GM21717 (cell line): Measurements from ENCODE around the gene RGL3.
"Not testable (repeated sequence)": the region's sequence is repeated elsewhere in the genome, so short reads cannot be mapped to it uniquely, and the experiment has no call there.

Experiments used
- ATAC-seq: cut with Tn5 transposase; IDR thresholded peaks from one replicate; pipeline ENCODE4 v1.9.1; 2021; ENCODE audit warnings: mild to moderate bottlenecking, moderate library complexity; ENCODE audit not compliant: unreplicated experiment

Gene RGL3

DNA sequence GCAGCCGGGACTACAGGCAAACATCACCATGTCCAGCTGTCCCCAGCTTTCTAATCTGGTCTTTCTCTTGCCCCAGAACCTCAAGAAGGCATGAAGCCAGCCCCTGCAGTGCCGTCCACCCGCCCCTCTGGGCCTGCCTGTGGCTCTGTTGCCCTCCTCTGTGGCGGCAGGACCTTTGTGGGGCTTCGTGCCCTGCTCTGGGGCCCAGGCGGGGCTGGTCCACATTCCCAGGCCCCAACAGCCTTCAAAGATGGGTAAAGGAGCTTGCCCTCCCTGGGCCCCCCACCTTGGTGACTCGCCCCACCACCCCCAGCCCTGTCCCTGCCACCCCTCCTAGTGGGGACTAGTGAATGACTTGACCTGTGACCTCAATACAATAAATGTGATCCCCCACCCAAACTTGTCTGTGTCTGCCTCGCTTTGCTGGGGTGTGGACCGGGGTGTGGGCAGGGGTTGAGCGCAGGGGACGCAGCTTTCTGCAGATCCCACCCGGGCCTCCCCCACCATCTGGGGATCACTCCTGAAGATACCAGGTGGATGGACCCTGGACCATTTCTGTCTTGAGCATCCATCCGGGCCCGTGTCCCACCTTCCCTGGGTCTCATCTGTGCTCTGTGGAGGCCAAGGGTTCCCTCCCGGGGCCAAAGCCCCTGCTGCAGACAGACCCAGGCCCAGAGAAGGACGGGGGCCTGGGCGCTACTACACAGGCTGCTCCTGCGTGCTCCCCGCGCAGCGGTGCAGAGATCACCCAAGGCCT lies 31.6 kb upstream of the RGL3 start:
- ATAC-seq: no peak

DNA sequence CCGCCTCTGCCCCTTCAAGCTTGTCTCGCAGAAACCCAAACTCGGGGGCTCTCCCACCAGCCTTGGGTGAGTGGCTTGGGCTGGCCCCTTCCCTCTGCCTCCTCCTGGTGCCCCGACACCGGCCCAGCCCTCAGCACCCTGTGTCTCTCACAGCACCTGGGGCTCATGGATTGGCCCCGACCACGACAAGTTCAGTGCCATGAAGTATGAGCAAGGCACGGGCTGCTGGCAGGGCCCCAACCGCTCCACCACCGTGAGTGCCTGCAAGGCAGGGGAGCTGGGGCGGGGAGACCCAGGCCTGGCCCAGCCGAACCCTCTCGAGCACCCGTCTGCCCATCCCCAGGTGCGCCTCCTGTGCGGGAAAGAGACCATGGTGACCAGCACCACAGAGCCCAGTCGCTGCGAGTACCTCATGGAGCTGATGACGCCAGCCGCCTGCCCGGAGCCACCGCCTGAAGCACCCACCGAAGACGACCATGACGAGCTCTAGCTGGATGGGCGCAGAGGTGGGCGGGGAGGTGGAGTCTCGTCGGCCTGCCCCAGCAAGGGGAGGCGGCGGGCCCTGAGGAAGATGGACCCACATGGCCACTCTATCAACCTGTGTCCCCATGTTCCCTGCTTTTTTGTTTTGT lies 29.9 kb upstream of the RGL3 start:
- no peak for ATAC-seq

DNA sequence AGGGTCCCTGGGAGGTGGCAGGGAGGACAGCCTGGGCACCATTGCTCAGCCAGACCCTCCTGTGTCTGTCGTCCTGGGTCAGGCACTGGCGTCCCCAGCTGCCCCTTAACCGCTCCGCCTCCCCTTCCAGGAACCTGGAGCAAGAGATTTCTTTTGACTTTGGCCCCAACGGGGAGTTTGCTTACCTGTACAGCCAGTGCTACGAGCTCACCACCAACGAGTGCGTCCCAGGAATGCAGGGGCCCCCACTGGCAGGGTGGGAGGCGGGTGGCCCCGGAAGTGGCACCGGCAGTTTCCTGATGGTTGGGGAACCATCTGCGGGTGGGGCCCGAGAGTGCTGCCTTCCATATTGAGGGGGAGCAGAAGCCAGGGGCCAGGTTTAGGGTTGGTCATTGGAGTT lies 29.3 kb upstream of the RGL3 start:
- no peak for ATAC-seq

GRCh38 chr19:11447347-11448262 lies 28.5 kb upstream of the RGL3 start:
- ATAC-seq: no peak

DNA sequence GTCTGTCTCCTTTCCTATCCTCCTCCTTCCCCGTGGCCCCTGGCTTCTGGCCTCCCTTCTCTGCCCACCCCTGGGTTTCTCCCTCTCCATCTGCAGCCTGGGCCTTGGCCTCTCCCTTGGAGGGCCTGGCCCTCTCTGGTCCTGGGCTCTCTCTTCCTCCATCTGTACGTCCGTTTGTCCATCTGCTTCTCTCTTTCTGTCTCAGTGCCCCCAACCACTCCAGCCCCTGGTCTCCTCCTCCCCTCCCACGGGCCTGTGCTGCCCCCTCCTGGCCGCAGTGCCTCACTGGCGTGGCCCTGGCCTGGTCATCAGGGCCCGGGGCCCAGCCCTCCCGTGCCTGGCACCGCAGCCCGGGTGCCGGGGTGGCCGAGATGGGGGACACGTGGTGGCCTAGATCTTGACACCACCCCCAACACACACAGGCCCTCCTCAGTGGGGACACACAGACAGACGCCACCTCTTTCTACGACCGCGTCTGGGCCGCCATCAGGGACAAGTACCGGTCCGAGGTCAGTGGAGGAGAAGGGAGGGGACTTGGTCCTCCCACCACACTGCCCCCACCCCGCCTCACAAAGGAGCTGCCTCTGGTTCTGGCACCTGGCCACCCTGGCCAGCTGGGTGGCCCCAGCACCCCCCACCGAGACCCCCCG lies 27.7 kb upstream of the RGL3 start:
- ATAC-seq: no peak

- ATAC-seq: no peak
These were observed 27.1 kb upstream of the RGL3 start for GRCh38 chr19:11446271-11446651.

- no peak for ATAC-seq
These were observed 26.0 kb upstream of the RGL3 start for GRCh38 chr19:11445141-11445540.

- no peak for ATAC-seq
These were observed 24.9 kb upstream of the RGL3 start for GRCh38 chr19:11444059-11444458.

DNA sequence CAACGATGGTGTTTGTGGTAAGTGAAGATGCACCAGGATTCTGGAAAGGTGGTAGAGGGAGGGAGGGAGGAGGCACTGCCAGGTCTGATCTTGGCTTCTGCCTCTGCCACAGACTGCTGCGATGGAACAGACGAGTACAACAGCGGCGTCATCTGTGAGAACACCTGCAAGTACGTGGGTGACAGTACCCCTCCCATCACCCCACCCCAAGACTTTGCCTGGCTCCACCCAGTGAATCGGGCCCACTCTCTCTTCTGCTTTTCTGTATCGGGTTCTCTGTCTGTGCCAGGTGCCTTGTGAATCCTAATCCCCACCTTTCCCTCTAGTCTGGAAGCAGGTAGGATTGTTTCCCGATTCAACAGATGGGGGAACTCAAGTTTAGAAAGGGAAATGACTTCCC lies 18.8 kb upstream of the RGL3 start:
- ATAC-seq: no peak

DNA sequence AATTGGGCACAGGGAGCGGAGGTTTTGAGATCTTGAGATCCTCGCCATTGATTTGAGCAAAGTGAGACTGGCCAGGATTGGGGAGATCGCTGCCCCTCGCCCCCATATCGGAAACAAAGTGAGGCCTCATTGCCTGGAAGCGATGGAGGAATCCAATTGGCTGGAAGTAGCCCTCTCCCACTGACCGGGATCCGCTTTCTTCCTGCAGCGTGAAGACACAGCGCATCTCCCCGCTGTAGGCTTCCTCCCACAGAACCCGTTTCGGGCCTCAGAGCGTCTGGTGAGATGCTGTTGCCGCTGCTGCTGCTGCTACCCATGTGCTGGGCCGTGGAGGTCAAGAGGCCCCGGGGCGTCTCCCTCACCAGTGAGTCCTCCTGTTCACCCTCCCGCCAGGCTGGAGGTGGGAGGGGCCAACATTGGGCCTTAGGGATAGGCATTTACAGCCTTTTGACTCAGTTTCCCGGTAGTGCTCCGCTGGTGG lies 16.8 kb upstream of the RGL3 start:
- no peak for ATAC-seq

GRCh38 chr19:11435057-11435832 lies 16.1 kb upstream of the RGL3 start, which contains the start of the genes ODAD3 and PRKCSH:
TSS of gene ODAD3 (minus strand) at chr19:11435121. CDS start at chr19:11435016, 105 bp downstream.
TSS of gene PRKCSH (plus strand) at chr19:11435635. CDS start at chr19:11436118, 483 bp downstream.
- peak; percentile 80 for ATAC-seq

- peak; percentile 12 for ATAC-seq
These were observed 15.6 kb upstream of the RGL3 start for GRCh38 chr19:11434703-11435056.

- ATAC-seq: not testable (repeated sequence)
These were observed 14.4 kb upstream of the RGL3 start for GRCh38 chr19:11433526-11433925.

DNA sequence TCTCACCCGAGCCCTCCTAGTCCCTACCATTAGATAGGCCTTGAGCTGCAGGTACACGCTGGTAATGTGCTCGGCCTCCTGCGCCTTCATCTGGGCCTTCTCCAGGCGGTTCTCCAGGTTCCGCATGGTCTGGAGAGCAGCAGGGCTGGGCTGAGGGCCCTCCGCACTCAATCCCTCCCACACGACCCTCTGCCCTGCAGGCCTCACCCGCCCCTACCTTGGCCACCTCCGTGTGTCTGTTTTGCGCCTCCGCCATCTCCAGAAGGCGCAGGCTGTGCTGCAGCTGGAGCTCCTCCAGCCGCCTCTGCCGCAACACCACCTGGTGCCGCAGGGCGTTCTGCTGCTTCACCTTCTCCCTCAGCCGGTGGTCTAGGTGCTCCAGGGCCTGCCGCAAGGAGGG lies 7.5 kb upstream of the RGL3 start:
- no peak for ATAC-seq

GRCh38 chr19:11425719-11426457 lies 6.8 kb upstream of the RGL3 start:
- ATAC-seq: no peak

DNA sequence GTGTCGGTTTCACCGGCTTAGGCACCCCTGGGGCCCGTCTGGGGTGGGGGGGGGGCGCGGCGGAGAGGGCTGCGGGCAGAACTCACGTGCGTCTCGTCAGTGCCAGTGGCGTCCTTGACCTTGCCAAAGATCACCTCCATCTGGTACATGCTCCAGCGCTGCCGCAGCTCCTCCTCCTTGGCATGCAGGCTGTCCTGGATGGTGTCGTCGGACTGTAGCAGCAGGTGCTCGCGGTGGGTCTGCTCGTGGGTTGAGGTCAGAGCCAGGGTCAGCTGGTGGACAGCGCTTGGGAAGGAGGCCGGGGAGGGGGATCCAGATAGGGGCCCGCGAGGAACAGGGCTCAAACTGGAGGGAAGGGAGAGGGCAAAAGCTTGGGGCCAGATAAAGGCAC lies 4.7 kb upstream of the RGL3 start:
- no peak for ATAC-seq

DNA sequence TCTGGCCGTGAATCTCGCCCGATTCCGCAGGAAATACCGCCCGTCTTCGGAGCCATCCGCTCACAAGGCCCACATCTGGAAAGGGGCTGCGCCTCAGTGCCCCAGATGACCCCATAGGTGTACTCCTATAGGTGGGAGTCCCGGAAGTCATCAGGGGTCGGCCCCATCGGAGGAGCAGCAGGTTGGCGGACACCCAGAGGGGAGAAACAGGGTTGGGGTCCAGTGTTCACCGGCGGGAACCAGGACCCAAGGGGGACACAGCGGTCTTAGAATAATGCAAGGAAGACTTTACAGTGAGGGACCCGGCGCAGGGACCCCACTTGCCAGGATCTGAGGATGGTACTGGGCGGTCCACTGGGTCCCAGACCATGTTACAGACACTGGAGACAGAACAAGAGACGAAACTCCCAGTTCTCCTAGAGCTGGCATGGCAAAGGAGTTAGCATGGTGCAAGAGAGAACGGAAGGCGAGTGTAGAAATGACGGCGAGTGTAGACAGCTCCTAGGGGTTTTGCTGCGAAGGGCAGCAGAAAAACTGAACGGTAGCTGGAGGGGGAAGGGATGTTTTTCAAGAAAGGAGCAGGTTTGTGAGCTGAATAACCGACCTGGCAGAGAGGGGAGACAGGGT lies 4.2 kb upstream of the RGL3 start:
- no peak for ATAC-seq

DNA sequence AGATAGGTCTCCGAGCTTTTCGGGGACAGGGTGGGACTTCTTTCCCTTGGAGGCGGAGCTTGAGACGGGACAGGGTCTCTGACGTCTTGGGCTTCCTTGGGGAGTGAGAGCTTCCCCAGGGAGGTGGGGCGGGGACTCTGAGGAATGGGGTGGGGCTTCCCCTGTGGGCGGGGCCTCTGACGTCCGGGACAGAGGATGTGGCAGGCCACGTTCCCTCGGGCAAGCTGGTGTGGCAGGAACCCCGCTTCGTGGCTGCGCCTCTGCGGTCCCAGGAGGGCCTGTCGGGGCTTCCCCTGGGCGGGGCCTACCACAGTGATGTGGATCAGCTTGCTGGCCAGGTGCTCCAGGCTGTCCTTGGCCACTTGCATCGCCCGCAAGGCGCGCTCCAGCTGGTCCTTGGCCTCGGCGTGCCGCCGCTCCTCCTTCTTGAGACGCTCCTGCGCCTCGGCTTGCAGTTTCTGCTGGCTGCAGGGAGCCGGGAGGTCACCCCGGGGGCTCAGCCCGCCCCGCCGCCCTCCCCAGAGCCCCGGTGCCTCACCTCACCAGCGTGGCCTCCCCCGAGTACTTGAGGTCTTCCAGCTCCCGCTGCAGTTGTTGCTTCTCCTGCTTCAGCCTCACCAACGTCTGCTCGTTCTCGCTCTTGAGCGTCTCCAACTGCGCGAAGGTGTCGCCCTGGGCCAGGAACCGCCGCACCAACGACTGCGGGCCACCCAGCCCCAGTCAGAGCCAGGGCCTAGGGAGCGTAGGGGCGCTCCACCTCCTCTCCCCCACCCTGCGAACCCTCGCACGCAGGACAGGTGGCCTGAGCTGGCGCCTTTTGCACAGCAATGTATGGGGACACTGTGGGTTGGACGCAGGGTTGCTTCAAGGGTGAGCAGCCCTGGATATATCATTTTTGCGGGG lies 3.3 kb upstream of the RGL3 start:
- no peak for ATAC-seq
